HepG2 (cell line): ENCODE results near the gene PLEKHG4B.

ENCODE experiments used
- CHD4 ChIP-seq: fragments of 200-600 bp; sonication (generic); IDR thresholded peaks from 2 replicates; pipeline ENCODE4 v1.7.0; 2017; ENCODE audit warnings: mild to moderate bottlenecking, low read length, borderline replicate concordance
- FOXP1 ChIP-seq, 2 experiments: fragments of 450-650 bp in 1 of 2; IDR thresholded peaks; 2 replicates each; pipeline ENCODE4 v1.6.1; 2017 to 2018; ENCODE audit warnings: antibody characterized with exemption in 1 of 2
- HOXA7 ChIP-seq: sonication (generic); formaldehyde crosslinking; IDR thresholded peaks from 2 replicates; pipeline ENCODE4 v1.8.1; 2022; ENCODE audit warnings: mild to moderate bottlenecking, missing genetic modification reagents, moderate library complexity
- KAT7 ChIP-seq: IDR thresholded peaks from 2 replicates; pipeline ENCODE4 v1.6.1; 2018; ENCODE audit warnings: borderline replicate concordance, missing compliant biosample characterization
- MXI1 ChIP-seq: IDR thresholded peaks from 3 replicates; pipeline ENCODE4 v1.6.1; 2012; ENCODE audit warnings: low read depth, low read length, inconsistent platforms, borderline replicate concordance
- TOPORS ChIP-seq: sonication (generic); formaldehyde crosslinking; IDR thresholded peaks from 2 replicates; pipeline ENCODE4 v1.8.0; 2023; ENCODE audit warnings: mild to moderate bottlenecking, missing genetic modification reagents
- ZNF138 ChIP-seq: sonication (generic); formaldehyde crosslinking; IDR thresholded peaks from 2 replicates; pipeline ENCODE4 v1.5.0; 2020; ENCODE audit warnings: mild to moderate bottlenecking, low read depth, missing genetic modification reagents
- ZSCAN20 ChIP-seq: sonication (generic); formaldehyde crosslinking; IDR thresholded peaks from 2 replicates; pipeline ENCODE4 v1.4.0; 2020; ENCODE audit warnings: missing genetic modification reagents, mild to moderate bottlenecking, borderline replicate concordance
- TF ChIP-seq, protein P1 (sequence below): sonication (generic); formaldehyde crosslinking; IDR thresholded peaks from 2 replicates; pipeline ENCODE4 v1.4.0; 2020; ENCODE audit warnings: mild to moderate bottlenecking, missing genetic modification reagents

DNA sequence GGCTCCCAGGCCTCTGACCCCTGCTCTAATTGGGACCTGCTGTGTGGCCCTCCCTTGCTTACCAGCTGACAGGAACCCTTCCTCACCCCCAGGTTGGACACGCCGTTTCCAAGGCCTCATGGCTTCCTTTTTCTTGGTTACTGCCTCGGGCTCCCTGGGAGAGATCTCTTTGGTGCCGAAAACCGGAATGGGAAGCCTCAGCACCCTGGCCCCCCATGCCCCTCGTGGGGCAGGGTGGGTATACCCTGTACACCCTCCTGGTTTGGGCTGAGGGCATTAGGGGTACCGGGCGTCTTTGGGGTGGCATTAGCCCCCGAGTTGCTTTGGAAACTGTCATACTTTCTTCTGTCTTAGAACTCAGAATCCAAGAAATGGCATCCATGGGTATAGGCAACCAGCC lies 89.2 kb downstream of the PLEKHG4B start:
- no peak for TF ChIP-seq FOXP1 (IDR thresholded peaks at IDR 0.05)
- no peak for TF ChIP-seq FOXP1 (CRISPR knock-in tag; IDR thresholded peaks at IDR 0.05)
- TF ChIP-seq ZNF138 (CRISPR knock-in tag), result no peak
- TF ChIP-seq, protein P1, sequence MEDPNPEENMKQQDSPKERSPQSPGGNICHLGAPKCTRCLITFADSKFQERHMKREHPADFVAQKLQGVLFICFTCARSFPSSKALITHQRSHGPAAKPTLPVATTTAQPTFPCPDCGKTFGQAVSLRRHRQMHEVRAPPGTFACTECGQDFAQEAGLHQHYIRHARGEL (CRISPR knock-in tag), result no peak
- TF ChIP-seq TOPORS (CRISPR knock-in tag), result no peak
- no peak for TF ChIP-seq KAT7 (CRISPR knock-in tag)
- no peak for TF ChIP-seq MXI1
- TF ChIP-seq HOXA7 (CRISPR knock-in tag), result no peak
- TF ChIP-seq ZSCAN20, result no peak
- no peak for TF ChIP-seq CHD4
